ENCODE measurements around the gene SYT11. TPM values are rescaled to one million over a fixed set of nuclear protein-coding genes. Genes with fewer than 3 reads are reported as not detected.

Gene SYT11
- total and polyA plus RNA-seq, 9 of the 15 experiments (the other 6 are each of a cell fraction or from before 2014, with no cell fraction given) = 0.05 to 0.18 (median 0.11) TPM

DNA sequence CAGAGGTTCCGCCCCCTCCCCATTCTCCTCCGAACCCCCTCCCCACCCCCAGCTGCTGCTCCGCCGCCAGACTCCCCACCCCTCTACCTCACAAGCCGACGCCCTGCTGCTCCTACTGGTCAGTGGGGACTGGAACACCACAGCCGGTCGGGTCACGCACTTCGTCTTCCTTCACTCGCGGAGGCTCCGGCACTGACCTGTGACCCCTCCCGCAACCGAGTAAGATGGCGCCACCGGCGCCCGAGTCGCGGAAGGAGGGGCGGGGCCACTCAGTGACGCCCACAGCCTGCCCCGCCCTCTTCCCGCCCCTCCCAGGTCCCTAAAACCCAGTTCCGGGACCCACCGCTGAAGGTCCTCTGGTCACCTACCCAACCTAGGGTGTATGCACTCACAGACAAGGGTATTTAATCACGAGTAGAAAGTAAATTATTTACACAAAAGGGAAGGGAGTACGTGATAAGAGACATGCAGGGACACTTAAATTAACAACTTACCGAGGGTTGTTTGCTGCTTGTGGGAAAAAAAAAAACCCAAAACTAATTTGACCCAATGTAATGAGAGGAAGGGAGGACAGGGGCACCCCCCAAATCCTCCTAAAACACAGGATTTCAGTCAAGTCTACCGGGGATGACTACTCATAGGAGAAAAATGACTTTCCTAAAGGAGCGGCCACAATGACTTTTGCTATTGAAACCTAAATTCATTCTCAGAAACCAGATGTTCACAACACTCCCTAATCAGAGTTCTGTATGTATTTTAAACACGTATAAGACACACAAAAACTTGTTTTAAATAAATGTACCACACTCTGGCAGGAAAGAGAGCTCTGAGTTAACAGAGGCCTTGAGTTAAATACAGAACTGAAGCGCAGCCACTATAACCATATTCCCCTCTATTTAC lies 52.0 kb downstream of the SYT11 start, which contains the start of gene RIT1 (continued):
- TF ChIP-seq, protein P1, sequence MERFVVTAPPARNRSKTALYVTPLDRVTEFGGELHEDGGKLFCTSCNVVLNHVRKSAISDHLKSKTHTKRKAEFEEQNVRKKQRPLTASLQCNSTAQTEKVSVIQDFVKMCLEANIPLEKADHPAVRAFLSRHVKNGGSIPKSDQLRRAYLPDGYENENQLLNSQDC (CRISPR knock-in tag; IDR thresholded peaks at IDR 0.05) = no peak
- TF ChIP-seq, protein P2, sequence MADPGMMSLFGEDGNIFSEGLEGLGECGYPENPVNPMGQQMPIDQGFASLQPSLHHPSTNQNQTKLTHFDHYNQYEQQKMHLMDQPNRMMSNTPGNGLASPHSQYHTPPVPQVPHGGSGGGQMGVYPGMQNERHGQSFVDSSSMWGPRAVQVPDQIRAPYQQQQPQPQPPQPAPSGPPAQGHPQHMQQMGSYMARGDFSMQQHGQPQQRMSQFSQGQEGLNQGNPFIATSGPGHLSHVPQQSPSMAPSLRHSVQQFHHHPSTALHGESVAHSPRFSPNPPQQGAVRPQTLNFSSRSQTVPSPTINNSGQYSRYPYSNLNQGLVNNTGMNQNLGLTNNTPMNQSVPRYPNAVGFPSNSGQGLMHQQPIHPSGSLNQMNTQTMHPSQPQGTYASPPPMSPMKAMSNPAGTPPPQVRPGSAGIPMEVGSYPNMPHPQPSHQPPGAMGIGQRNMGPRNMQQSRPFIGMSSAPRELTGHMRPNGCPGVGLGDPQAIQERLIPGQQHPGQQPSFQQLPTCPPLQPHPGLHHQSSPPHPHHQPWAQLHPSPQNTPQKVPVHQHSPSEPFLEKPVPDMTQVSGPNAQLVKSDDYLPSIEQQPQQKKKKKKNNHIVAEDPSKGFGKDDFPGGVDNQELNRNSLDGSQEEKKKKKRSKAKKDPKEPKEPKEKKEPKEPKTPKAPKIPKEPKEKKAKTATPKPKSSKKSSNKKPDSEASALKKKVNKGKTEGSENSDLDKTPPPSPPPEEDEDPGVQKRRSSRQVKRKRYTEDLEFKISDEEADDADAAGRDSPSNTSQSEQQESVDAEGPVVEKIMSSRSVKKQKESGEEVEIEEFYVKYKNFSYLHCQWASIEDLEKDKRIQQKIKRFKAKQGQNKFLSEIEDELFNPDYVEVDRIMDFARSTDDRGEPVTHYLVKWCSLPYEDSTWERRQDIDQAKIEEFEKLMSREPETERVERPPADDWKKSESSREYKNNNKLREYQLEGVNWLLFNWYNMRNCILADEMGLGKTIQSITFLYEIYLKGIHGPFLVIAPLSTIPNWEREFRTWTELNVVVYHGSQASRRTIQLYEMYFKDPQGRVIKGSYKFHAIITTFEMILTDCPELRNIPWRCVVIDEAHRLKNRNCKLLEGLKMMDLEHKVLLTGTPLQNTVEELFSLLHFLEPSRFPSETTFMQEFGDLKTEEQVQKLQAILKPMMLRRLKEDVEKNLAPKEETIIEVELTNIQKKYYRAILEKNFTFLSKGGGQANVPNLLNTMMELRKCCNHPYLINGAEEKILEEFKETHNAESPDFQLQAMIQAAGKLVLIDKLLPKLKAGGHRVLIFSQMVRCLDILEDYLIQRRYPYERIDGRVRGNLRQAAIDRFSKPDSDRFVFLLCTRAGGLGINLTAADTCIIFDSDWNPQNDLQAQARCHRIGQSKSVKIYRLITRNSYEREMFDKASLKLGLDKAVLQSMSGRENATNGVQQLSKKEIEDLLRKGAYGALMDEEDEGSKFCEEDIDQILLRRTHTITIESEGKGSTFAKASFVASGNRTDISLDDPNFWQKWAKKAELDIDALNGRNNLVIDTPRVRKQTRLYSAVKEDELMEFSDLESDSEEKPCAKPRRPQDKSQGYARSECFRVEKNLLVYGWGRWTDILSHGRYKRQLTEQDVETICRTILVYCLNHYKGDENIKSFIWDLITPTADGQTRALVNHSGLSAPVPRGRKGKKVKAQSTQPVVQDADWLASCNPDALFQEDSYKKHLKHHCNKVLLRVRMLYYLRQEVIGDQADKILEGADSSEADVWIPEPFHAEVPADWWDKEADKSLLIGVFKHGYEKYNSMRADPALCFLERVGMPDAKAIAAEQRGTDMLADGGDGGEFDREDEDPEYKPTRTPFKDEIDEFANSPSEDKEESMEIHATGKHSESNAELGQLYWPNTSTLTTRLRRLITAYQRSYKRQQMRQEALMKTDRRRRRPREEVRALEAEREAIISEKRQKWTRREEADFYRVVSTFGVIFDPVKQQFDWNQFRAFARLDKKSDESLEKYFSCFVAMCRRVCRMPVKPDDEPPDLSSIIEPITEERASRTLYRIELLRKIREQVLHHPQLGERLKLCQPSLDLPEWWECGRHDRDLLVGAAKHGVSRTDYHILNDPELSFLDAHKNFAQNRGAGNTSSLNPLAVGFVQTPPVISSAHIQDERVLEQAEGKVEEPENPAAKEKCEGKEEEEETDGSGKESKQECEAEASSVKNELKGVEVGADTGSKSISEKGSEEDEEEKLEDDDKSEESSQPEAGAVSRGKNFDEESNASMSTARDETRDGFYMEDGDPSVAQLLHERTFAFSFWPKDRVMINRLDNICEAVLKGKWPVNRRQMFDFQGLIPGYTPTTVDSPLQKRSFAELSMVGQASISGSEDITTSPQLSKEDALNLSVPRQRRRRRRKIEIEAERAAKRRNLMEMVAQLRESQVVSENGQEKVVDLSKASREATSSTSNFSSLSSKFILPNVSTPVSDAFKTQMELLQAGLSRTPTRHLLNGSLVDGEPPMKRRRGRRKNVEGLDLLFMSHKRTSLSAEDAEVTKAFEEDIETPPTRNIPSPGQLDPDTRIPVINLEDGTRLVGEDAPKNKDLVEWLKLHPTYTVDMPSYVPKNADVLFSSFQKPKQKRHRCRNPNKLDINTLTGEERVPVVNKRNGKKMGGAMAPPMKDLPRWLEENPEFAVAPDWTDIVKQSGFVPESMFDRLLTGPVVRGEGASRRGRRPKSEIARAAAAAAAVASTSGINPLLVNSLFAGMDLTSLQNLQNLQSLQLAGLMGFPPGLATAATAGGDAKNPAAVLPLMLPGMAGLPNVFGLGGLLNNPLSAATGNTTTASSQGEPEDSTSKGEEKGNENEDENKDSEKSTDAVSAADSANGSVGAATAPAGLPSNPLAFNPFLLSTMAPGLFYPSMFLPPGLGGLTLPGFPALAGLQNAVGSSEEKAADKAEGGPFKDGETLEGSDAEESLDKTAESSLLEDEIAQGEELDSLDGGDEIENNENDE (IDR thresholded peaks at IDR 0.05; ENCODE audit: low read depth, low read length) = no peak
- TF ChIP-seq PPARD (CRISPR knock-in tag; IDR thresholded peaks at IDR 0.05) (no peak), HLTF (IDR thresholded peaks at IDR 0.05) (no peak), MCM3 (IDR thresholded peaks at IDR 0.05) (no peak), SMC3 (conservative IDR thresholded peaks at IDR 0.05; ENCODE audit: insufficient read depth, low read depth, low read length) (no peak), PHB2 (IDR thresholded peaks at IDR 0.05; ENCODE audit: low read depth) (no peak), ZNF354B (CRISPR knock-in tag; IDR thresholded peaks at IDR 0.05) (no peak), DNMT1 (IDR thresholded peaks at IDR 0.05) (no peak), HNRNPK (IDR thresholded peaks at IDR 0.05; ENCODE audit: low read depth, low read length, poor library complexity, severe bottlenecking) (no peak)
- TF ChIP-seq, protein P3, sequence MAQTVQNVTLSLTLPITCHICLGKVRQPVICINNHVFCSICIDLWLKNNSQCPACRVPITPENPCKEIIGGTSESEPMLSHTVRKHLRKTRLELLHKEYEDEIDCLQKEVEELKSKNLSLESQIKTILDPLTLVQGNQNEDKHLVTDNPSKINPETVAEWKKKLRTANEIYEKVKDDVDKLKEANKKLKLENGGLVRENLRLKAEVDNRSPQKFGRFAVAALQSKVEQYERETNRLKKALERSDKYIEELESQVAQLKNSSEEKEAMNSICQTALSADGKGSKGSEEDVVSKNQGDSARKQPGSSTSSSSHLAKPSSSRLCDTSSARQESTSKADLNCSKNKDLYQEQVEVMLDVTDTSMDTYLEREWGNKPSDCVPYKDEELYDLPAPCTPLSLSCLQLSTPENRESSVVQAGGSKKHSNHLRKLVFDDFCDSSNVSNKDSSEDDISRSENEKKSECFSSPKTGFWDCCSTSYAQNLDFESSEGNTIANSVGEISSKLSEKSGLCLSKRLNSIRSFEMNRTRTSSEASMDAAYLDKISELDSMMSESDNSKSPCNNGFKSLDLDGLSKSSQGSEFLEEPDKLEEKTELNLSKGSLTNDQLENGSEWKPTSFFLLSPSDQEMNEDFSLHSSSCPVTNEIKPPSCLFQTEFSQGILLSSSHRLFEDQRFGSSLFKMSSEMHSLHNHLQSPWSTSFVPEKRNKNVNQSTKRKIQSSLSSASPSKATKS (CRISPR knock-in tag; IDR thresholded peaks at IDR 0.05) = no peak
- TF ChIP-seq, protein P4, sequence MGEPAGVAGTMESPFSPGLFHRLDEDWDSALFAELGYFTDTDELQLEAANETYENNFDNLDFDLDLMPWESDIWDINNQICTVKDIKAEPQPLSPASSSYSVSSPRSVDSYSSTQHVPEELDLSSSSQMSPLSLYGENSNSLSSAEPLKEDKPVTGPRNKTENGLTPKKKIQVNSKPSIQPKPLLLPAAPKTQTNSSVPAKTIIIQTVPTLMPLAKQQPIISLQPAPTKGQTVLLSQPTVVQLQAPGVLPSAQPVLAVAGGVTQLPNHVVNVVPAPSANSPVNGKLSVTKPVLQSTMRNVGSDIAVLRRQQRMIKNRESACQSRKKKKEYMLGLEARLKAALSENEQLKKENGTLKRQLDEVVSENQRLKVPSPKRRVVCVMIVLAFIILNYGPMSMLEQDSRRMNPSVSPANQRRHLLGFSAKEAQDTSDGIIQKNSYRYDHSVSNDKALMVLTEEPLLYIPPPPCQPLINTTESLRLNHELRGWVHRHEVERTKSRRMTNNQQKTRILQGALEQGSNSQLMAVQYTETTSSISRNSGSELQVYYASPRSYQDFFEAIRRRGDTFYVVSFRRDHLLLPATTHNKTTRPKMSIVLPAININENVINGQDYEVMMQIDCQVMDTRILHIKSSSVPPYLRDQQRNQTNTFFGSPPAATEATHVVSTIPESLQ (CRISPR knock-in tag; IDR thresholded peaks at IDR 0.05) = no peak
